GM12878 (cell line): ENCODE results near the gene FAM53B. TPM values are rescaled to one million over a fixed set of nuclear protein-coding genes. Genes with fewer than 3 reads are reported as not detected.

ENCODE experiments used
- ATAC-seq: fragments of 200-7000 bp; cut with Tn5 transposase; 3 replicates; pipeline ENCODE4 v1.9.1; 2020; ENCODE audit warnings: mild to moderate bottlenecking, moderate library complexity
- BruUV-seq: library from RNA; stranded (reverse); fragments of 400-500 nt; replicated peaks from 2 replicates; lab custom pipeline; 2021; lab: Mats Ljungman, UMichigan
- CTCF ChIA-PET: fragments of 300-600 bp; sonication (Branson Sonifier 250); formaldehyde crosslinking; extraction: SDS; loops from one replicate; lab custom pipeline; 2021; ENCODE audit warnings: inconsistent platforms; lab: Yijun Ruan, JAX
- POLR2A ChIA-PET: fragments of 350-600 bp; formaldehyde crosslinking; extraction: SDS; loops from one replicate; lab custom pipeline; 2021; ENCODE audit warnings: inconsistent platforms; lab: Charles Lee
- RAD21 ChIA-PET: fragments of 300-600 bp; sonication (Branson Sonifier 250); formaldehyde crosslinking; loops from one replicate; lab custom pipeline; 2023; ENCODE audit warnings: antibody characterized with exemption; ENCODE audit not compliant: unreplicated experiment; lab: Charles Lee
- SMC1A ChIA-PET: fragments of 300-600 bp; sonication (Branson Sonifier 250); formaldehyde crosslinking; loops from one replicate; lab custom pipeline; 2023; ENCODE audit not compliant: unreplicated experiment, uncharacterized antibody; lab: Charles Lee
- DNase-seq: peaks from one replicate; pipeline ENCODE4 v3.0.0-alpha.2; 2011; ENCODE audit warnings: low read depth, low spot score
- FAIRE-seq: peaks from 3 replicates; lab custom pipeline; 2011; peaks lifted over from hg19 to GRCh38; lab: Jason Lieb, UNC
- H2AFZ ChIP-seq: 2 replicates; pipeline ENCODE4 v1.6.0; 2011; ENCODE audit warnings: low read depth, low read length, control low read depth; ENCODE audit not compliant: control insufficient read depth
- H3K27ac ChIP-seq: 2 replicates; pipeline ENCODE4 v1.5.1; 2011; ENCODE audit warnings: control low read depth; ENCODE audit not compliant: control insufficient read depth, insufficient read depth
- H3K27me3 ChIP-seq, 2 experiments: replicated peaks in 1 of 2; 2 replicates each; pipeline versions ENCODE4 v1.6.0 to v1.6.1; 2011; ENCODE audit warnings: low read length in 1 of 2; ENCODE audit not compliant: control insufficient read depth in 2 of 2, insufficient read depth in 2 of 2
- H3K36me3 ChIP-seq, 2 experiments: 2 replicates each; pipeline ENCODE4 v1.5.1; 2011; ENCODE audit warnings: low read length in 1 of 2; ENCODE audit not compliant: control insufficient read depth in 2 of 2, insufficient read depth in 2 of 2
- H3K4me1 ChIP-seq: 2 replicates; pipeline ENCODE4 v1.6.1; 2011; ENCODE audit warnings: mild to moderate bottlenecking, low read length, moderate library complexity, mixed read lengths; ENCODE audit not compliant: control insufficient read depth, insufficient read depth
- H3K4me2 ChIP-seq: 2 replicates; pipeline ENCODE4 v1.6.0; 2011; ENCODE audit warnings: control low read depth; ENCODE audit not compliant: control insufficient read depth, insufficient read depth
- H3K4me3 ChIP-seq: fragments of 200-600 bp; sonication (generic); 2 replicates; pipeline ENCODE4 v1.5.1; 2016
- H3K79me2 ChIP-seq: 2 replicates; pipeline ENCODE4 v1.6.0; 2011; ENCODE audit warnings: low read length; ENCODE audit not compliant: control insufficient read depth, insufficient read depth
- H3K9ac ChIP-seq: 2 replicates; pipeline ENCODE4 v1.8.0; 2011; ENCODE audit warnings: low read length, control low read depth, mixed read lengths; ENCODE audit not compliant: control insufficient read depth, insufficient read depth
- H3K9me3 ChIP-seq: replicated peaks from 3 replicates; pipeline ENCODE4 v1.5.1; 2011; ENCODE audit warnings: mild to moderate bottlenecking, low read length; ENCODE audit not compliant: control insufficient read depth, insufficient read depth
- H4K20me1 ChIP-seq: 2 replicates; pipeline ENCODE4 v1.6.0; 2011; ENCODE audit not compliant: control insufficient read depth, insufficient read depth
- CBFB ChIP-seq: IDR thresholded peaks from 2 replicates; pipeline ENCODE4 v1.6.1; 2016; ENCODE audit warnings: antibody characterized with exemption, low read depth
- SMAD5 ChIP-seq: IDR thresholded peaks from 2 replicates; pipeline ENCODE4 v1.6.1; 2016; ENCODE audit warnings: antibody characterized with exemption, low read depth
- SUPT20H ChIP-seq: IDR thresholded peaks from 2 replicates; pipeline ENCODE4 v1.6.1; 2011; ENCODE audit warnings: low read depth, mild to moderate bottlenecking, low read length, moderate library complexity, borderline replicate concordance; ENCODE audit not compliant: control insufficient read depth
- TAF1 ChIP-seq: IDR thresholded peaks from 2 replicates; pipeline ENCODE4 v1.6.1; 2011; ENCODE audit warnings: mild to moderate bottlenecking, low read depth, low read length, borderline replicate concordance
- WGBS: methylation state at CpG from one replicate; pipeline ENCODE4 v1.1.6; 2016; ENCODE audit warnings: low lambda C conversion rate; ENCODE audit not compliant: insufficient replicate concordance, insufficient coverage; ENCODE audit errors: missing lambda C conversion rate; 5-methylcytosine and 5-hydroxymethylcytosine counted together
- in situ Hi-C: fragments of 300-500 bp; cut with MboI; formaldehyde crosslinking; loops from 9 replicates; pipeline ENCODE4 v1.14.3; 2018; ENCODE audit warnings: mixed read lengths
- intact Hi-C: fragments of 100-400 bp; cut with micrococcal nuclease; formaldehyde crosslinking; loops from one replicate; pipeline ENCODE4 v1.14.2; 2022; ENCODE audit not compliant: unreplicated experiment
- polyA plus RNA-seq, 11 experiments: library from polyadenylated mRNA; depleted of rRNA in 4 of 11; unstranded in 6 of 11; stranded (reverse) in 5 of 11; fragments of >200 nt; fragmentation: Nextera tagmentation in 4 of 11; fragmentation: Illumina TruSeq in 1 of 11; extraction: Ambion mirVana in 4 of 11; extraction: Trizol in 1 of 11; gene quantifications; 1 replicate in 1 of 11; 2 replicates in 10 of 11; pipeline versions ENCODE4 v1.2.1 to v1.2.3, GENCODE V29; 2011 to 2016; ENCODE audit warnings: inconsistent platforms in 2 of 11, missing spikeins in 2 of 11, low read depth in 1 of 11
- total RNA-seq, 4 experiments: library from RNA; depleted of rRNA in 3 of 4; stranded (reverse); fragments of >200 nt in 3 of 4; fragmentation: Illumina TruSeq in 1 of 4; extraction: Trizol in 1 of 4; gene quantifications; 2 replicates each; pipeline versions ENCODE4 v1.2.1 to v1.2.3, GENCODE V29; 2013 to 2021

Gene FAM53B
- total and polyA plus RNA-seq, 10 of the 15 experiments (the other 5 are each of a cell fraction or from before 2014, with no cell fraction given) = 0.05 to 26.3 (median 8.1) TPM

DNA sequence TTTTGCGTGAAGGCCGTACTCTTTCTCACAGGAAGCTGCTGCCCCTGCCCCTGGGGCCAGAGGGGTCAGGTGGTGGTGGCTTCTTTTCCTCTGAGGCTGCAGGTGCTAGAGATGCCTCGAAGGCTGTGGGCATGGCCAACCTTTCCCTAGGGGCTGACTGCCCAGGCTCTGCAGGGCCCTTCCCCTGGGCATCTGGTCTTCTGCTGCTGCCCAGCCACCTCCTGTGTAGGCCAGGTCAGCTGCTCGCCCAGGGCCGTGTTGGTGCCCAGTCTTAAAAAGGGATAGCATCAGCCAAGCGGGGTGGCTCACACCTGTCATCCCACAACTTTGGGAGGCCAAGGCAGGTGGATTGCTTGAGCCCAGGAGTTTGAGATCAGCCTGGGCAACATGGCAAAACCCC, 114.3 kb downstream of the FAM53B start:
- H4K20me1 ChIP-seq = no peaks in the 10 kb centered on the region; the same call in 1 of the 2 replicates
- in situ Hi-C loops = no loop called here
- H3K4me2 ChIP-seq = no peak overlapping the region
- BruUV-seq = no TSS peak
- peaks cover 4% of the 10 kb centered on the region; the same call in 1 of the 3 replicates for H3K9me3 ChIP-seq
- ATAC-seq = no peak
- H2AFZ ChIP-seq = no peak overlapping the region
- intact Hi-C loops = loop anchor here (5.0 kb wide), 2 partner anchors 87 to 112 kb away; partner anchors contain the start of gene FAM53B
- TF ChIP-seq SUPT20H = no peak
- peaks cover 0 to 7% of the 10 kb centered on the region in 2 experiments; a peak in 2 of 4 replicates for H3K36me3 ChIP-seq
- ChIA-PET SMC1A (interaction anchor here (4.0 kb wide), 1 partner anchor 58 kb away, joined by 16 read pairs; no protein-coding TSS in a partner anchor), RAD21 (no interaction called here), CTCF (interaction anchor here (5.9 kb wide), 1 partner anchor 111 kb away, joined by 44 read pairs; no protein-coding TSS in a partner anchor), POLR2A (no interaction called here)
- H3K4me1 ChIP-seq = peaks cover 23% of the 10 kb centered on the region
- no peaks in the 10 kb centered on the region; the same call in 1 of the 2 replicates for H3K79me2 ChIP-seq
- no peaks in the 10 kb centered on the region for H3K27me3 ChIP-seq
- FAIRE-seq = no peak
- no peak for DNase-seq
- no peak overlapping the region for H3K27ac ChIP-seq
- no peak overlapping the region for H3K4me3 ChIP-seq
- no peak overlapping the region for H3K9ac ChIP-seq
- WGBS = 66% methylated on average over 6 of the region's 6 CpGs

DNA sequence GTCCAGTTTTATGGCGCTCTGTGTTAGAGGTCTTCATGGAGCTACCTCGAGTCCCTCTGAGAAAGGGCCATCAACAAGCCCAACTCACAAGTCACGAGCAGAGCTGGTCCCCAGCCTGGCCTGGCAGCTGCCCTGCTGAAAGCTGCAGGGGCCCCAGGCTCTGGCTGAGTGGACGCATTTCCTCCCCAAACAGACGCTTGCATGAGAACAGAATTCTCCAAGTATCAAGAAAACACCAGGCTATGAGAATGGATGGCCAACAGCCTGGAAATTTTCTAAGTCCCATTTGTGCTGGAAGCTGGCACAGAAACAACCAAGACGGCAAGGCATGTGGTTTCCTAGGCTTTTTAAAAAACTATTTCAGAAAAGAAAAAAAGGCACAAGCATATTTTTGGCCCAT, 114.8 kb downstream of the FAM53B start:
- ChIA-PET CTCF (interaction anchor here (5.9 kb wide), 1 partner anchor 112 kb away, joined by 44 read pairs; no protein-coding TSS in a partner anchor), POLR2A (no interaction called here)
- BruUV-seq = no TSS peak

More for the DNA sequence above, 114.8 kb downstream of the FAM53B start:
- ChIA-PET SMC1A (interaction anchor here (2.5 to 4.0 kb wide), 2 partner anchors 59 to 67 kb away, joined by 12 to 16 read pairs; no protein-coding TSS in a partner anchor), RAD21 (no interaction called here)
- Histone ChIP-seq H3K79me2 (no peaks in the 10 kb centered on the region; the same call in 1 of the 2 replicates), H3K9ac (no peak overlapping the region), H3K36me3 (peaks cover 0 to 7% of the 10 kb centered on the region in 2 experiments; a peak in 2 of 4 replicates), H3K27me3 (no peaks in the 10 kb centered on the region), H2AFZ (no peak overlapping the region), H4K20me1 (no peaks in the 10 kb centered on the region; the same call in 1 of the 2 replicates), H3K4me1 (peaks cover 25% of the 10 kb centered on the region), H3K4me3 (no peak overlapping the region), H3K27ac (no peak overlapping the region), H3K9me3 (peaks cover 2% of the 10 kb centered on the region; the same call in 1 of the 3 replicates), H3K4me2 (no peak overlapping the region)
- WGBS = 82% methylated on average over 6 of the region's 6 CpGs
- intact Hi-C loops (loop anchor here (5.0 kb wide), 2 partner anchors 88 to 113 kb away; partner anchors contain the start of gene FAM53B), in situ Hi-C loops (no loop called here)
- TF ChIP-seq TAF1 (no peak), SMAD5 (no peak), CBFB (no peak)
- DNase-seq (no peak), ATAC-seq (no peak), FAIRE-seq (no peak)
